HG02571 (cell line): ENCODE results near the gene ZNF280B.
"Not testable (repeated sequence)": the region's sequence is repeated elsewhere in the genome, so short reads cannot be mapped to it uniquely, and the experiment has no call there.

ENCODE experiments used
- ATAC-seq: cut with Tn5 transposase; IDR thresholded peaks from one replicate; pipeline ENCODE4 v1.9.1; 2021; ENCODE audit warnings: mild to moderate bottlenecking, moderate library complexity; ENCODE audit not compliant: unreplicated experiment

The ZNF280B gene

DNA sequence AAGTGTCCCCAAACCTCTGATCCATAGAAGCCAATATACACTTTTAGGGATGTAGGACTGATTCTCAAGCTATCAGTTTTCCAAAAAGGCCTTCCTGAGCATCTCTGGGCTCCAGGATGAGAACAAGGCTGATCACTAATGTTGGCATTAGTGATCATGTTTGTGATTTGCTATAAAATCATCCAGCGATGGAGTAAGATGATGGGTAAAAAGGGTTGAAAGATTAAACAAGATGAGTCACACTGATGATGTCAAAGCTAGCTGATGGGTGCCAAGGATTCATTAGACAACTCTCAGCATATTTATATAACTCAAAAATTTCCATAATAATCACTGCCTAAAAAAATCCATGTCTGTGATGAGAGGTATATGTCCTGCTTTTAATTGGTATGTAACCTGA, 42.8 kb downstream of the ZNF280B start:
- ATAC-seq, result no peak

DNA sequence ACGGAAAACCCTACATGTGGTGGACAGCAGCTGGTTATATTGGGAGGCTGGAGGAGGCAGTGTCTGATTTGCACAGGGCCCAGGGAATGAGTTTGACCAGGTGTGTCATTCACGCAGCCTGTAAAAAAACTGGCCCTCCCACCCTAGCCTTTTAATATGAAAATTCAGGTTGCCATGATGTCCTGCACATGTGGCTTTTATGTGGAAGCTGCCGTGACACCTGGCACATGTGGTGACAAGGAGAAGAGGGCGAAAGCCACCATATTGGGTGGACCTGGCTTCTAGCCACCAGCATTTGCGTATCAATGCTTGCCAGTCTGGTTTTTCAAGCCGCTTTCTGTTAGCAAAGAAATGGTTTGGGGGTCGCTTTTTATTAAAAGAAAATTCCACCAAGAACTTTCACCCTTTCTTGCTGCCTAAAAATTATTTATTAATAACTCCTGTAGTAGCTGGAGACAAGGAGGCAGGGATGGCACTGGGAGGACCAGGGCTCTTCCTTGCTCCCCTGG, 43.4 kb downstream of the ZNF280B start:
- no peak for ATAC-seq

DNA sequence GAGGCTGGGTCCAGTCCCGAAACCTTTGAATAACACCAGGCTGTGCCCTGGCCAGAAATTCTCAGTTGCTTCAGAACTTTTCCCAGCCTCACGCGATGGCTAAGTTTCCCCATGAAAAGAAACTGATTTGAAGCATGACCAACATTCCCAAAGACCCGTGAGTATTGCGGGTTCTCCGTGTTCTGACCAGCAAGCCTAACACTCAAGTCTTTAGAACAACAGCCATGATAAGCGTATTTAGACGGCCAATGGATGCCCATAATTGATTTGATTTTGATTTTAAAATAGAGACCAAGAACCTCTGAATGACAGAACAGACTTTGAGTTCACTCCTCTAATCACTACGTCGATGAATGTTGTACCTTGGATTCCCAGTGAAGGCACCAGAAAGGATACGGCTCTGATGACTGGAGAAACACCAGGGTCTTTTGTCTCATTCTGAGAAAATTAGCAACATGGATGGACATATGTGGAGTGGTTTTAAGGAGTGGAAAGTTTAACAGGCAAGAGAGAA, 43.9 kb downstream of the ZNF280B start:
- no peak for ATAC-seq

DNA sequence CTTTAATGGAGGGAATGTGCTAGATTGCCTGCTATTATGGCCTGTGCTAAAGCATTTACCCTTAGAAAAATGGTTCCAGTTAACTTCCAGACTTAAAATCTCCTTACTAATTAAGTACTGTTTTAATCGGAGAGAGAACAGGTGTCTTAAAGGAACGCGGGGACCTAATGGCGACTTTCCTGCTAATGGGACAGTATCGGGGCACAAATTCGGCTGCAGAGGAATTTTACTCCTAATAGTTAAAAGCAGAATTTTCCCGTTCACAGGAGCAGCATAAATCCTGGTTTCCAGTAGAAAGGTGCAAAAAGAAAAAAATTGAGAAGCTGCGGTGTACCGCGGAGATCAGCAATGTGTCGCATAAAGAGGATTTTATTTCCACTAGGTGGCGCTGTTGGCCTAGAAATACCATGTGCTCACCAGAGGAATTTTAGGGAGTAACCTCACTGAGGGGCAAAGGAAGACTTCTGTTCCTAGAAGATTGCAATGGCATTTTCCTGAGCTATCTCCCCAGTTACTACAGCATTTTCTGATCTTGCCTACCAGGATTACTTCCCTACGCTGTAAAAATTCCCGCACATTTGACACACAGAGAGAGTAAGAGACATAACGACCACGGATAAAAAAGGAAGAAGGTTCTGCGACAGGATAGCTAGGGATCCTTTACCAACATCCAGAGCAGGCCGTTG, 44.5 kb downstream of the ZNF280B start:
- no peak for ATAC-seq

DNA sequence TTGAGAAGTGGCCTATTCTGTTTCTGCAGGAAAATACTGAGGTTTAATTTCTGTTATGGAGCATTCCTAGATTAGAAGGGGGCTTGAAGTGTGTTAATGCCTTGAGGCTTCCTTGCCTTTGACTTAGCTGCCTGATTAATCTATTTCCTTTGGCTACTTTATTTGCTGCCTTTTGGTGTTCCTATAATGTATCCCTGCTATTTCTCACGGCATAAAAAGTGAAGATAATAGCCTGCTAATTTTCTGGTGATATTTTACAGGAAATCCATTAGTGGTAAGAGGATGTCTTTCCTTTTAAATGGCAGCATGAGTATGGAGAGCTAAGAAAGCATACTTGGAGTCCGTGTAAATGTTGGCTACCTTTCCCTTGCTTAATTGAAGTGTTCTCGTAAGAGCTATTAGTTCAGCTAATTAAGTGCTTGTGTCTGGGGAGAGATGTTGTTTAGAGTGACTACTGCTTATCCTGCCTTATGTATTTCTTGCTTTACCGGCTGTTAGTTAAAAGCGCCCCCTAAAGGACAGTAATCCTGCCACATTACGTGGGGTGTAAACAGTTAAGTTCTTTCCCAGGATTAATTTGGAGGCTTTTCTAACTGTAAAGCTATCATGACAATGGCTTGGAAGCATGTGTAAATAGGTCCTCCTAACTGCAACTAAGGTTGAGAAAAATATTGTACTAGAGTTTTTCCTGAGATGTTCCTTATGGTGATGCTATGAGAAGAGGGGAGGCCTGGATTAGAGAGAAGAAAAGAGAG, 45.6 kb downstream of the ZNF280B start:
- no peak for ATAC-seq

DNA sequence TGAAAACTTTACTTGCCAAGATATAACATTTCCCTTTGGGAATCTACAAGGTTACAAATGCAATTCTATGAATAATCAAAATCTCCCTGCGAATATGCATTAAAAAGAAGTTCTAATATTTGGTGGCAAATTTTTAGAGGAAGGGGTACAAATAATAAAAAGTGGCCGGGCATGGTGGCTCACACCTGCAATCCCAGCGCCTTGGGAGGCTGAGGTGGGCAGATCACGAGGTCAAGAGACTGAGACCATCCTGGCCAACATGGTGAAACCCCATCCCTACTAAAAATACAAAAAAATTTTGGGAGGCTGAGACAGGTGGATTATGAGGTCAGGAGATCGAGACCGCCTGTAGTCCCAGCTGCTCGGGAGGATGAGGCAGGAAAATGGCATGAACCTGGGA, 47.0 kb downstream of the ZNF280B start:
- ATAC-seq, result no peak

DNA sequence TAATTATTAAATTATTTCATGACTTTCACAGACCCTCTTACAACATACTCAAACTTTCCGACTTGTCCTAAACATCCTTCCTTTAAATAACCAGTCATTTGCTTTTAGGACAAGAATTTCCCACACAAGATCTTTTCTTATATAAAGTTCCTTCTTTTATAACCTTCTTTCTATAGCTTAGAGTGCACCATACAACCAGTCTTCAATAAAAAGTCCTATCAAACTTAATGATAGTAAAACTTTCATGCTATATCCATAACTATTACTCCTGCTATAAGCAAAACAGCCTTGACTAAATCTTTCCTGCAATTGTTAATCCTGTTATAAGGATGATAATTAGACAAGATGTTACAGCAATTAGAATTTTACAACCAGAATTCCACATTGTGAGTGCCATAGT, 47.4 kb downstream of the ZNF280B start:
- ATAC-seq, result no peak

DNA sequence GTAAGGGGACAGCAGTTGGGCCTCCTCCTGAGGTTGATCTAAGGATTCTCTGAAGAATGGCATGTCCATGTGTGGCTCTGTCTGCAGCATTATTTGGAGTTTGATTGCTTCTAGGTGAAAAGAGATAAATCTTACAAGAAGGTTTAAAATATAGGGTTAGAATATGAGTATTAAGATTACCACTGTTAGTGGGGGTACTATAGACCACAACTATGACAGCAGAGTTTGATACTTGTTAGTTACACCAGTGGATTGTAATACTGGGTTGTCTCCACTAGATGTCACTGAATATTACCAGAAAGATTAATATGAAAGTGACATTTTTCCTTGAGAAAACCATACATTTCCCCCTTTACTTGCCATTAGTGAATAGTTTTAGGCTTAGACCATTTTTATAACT, 47.9 kb downstream of the ZNF280B start:
- no peak for ATAC-seq

DNA sequence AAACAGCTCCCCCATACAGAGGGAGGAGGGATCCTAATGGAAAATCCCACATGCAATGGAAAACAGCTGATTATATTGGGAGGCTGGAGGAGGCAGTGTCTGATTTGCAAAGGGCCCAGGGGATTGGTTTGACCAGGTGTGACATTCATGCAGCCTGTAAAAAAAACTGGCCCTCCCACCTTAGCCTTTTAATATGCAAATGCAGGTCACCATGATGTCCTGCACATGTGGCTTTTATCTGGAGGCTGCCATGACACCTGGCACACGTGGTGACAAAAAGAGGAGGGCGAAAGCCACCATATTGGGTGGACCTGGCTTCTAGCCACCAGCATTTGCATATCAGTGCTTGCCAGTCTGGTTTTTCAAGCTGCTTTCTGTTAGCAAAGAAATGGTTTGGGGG, 48.5 kb downstream of the ZNF280B start:
- ATAC-seq, result no peak

DNA sequence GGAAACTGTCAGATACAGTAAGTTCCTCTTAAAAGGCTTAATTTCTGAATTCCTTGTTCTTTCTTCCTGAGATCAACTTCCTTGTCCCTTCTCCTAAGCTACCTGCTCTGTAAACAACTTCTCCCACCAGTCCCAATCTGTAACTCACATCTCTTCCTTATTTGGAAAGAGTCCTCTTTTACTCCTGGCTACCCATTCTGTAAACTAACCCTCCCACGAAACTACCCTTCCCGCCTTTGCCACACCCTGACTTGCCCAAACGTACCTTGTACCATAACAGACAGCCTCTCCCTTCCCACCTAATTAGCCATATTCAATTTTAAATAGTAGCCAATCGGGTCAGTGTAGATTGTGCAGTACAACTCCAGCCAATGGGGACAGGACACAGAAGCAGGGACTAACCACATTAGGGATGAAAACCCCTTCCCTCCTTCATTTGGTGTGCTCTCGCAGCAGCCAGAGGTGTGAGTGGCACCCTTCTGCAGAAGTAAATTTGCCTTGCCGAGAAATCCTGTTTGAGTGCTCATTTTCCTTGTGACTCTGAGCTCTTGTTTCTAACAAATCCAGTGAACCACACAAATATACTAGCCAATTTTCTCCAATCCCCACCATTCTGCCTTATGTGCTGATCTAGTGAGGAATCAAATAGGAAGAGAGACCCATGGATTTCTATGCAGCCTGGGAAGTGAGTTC, 49.5 kb downstream of the ZNF280B start:
- no peak for ATAC-seq

DNA sequence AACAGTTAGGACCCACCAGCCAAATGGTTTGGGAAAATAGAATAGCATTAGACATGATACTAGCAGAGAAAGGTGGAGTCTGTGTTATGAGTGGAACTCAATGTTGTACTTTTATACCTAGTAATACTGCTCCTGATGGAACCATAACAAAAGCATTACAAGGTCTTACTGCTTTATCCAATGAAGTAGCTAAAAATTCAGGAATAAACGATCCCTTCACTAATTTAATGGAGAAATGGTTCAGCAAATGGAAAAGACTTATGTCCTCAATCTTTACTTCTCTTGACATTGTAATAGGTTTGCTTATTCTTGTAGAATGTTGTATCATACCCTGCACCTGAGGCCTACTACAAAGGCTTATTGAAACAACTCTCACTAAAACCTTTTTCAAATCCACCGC, 50.2 kb downstream of the ZNF280B start:
- ATAC-seq, result no peak

DNA sequence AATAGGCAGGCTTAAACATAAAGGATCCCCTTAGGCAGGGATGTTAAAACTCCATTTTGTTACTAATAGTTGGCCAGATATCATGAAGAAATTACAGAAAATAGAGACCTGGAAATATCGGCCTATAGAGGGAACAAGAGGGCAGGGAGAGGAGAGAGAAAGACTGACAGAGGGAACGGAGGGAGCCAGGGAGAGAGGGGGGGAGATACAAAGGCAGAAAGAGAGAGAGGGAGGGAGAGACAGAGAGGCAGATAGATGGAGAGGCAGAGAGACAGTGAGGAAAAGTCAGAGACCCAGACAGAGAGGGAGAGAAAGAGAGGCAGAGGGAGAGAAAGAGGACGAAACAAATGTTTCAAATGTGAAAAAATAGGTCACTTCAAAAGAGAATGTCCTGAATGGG, 53.5 kb downstream of the ZNF280B start:
- no peak for ATAC-seq

DNA sequence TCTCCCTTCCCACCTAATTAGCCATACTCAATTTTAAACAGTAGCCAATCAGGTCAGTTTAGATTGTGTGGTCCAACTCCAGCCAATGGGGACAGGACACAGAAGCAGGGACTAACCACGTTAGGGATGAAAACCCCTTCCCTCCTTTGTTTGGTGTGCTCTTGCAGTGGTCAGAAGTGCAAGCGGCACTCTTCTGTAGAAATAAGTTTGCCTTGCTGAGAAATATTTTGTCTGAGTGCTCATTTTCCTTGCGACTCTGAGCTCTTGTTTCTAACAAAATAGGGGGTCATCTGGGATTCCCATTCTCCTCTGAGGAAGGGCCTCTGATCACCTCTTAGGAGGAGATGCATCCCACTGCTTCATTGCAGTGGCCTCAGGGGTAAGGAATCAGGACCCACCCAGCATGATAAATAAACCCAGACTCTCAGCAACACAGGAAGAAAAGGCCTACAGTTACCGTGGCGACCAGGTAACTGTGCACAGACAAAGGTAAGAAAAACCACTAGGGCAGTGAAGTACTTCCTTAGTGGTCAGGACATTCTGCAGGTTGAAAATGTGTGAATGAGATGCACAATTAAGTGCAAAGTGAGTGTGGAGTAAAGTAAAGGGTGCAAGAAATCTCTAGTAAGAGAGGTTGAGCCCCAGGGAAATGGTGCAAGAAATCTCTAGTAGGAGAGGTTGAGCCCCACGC, 55.4 kb downstream of the ZNF280B start:
- no peak for ATAC-seq

DNA sequence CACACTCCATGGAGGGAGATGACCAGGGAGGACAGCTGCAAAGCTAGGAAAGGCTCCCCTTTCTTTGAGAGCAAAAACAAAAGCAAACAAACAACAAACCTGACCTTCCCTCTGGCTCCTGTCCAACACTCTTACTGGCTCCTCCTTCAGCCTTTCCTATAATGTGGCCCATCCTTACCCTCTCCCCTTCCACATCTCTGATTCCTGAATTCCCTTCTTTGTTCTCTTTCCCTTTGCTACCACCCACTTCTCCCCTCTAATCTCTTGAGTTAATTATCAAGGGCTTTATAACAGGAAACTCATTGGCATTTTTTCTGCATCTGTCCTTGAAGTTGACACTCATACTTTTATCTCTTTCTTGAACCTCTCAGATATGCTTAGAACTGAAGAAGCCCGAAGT, 56.3 kb downstream of the ZNF280B start:
- ATAC-seq, result no peak

DNA sequence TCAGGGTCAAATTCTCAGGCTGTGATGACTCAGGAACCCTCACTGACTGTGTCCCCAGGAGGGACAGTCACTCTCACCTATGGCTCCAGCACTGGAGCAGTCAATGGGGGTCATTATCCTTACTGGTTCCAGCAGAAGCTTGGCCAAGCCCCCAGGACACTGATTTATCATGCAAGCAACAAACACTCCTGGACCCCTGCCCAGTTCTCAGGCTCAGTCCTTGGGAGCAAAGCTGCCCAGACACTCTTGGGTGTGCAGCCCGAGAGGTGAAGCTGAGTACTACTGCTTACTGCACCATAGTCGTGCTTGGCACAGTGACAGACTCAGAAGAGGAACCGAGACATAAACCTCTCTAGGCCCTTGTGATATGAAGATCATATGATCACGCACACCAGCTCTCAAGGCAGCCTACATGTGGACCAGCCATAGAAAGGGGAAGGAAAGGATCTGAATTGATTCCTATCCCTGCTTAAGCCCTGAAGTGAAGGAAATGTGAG, 58.2 kb downstream of the ZNF280B start:
- ATAC-seq, result no peak

DNA sequence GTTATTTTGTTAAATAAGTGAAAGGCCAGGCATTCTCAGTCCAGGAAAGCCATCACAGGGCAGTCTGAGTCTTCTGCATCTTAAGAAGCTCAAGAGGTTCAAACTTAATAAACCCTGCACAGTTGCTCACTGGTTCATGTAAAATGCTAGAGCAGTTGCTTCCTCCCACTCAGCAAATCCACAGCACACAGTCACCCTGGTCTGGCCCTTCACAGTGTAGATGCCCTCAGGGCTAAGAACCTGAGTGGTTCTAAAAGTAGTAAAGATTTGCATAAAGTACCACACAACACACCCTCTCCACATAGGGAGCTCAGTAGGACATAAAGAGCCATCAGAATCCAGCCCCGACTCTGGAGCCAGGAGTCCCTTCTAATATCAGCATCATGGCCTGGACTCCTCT, 58.7 kb downstream of the ZNF280B start:
- no peak for ATAC-seq

DNA sequence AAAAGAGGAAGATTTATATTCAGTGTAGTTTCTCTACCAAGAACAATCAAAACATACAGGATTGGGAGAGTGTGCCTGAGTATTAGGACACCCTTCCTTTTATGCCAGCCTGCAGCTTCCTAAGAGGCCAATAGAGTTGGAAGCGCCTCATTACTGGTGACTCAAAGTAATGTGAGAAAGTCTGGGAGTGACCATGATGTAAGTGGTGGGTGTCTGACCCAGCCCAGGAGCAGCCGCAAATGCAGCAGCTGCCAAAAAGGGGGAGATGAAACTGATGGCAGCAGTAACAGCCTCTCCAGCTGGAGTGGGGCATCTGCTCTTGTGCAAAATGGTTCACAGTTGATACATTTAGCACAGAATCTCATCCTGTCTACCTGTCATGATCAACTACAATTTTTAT, 62.0 kb downstream of the ZNF280B start:
- ATAC-seq, result no peak

DNA sequence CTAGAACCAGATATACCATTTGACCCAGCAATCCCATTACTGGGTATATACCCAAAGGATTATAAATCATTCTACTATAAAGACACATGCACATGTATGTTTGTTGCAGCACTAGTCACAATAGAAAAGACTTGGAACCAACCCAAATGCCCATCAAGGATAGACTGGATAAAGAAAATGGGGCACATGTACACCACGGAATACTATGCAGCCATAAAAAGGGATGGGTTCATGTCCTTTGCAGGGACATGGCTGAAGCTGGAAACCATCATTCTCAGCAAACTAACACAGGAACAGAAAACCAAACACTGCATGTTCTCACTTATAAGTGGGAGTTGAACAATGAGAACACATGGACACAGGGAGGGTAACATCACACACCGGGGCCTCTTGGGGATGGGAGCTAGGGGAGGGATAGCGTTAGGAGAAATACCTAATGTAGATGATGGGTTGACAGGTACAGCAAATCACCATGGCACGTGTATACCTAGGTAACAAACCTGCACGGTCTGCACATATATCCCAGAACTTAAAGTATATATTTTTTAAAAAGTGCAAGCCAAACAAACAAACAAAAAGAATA, 64.4 kb downstream of the ZNF280B start:
- ATAC-seq, result not testable (repeated sequence)

DNA sequence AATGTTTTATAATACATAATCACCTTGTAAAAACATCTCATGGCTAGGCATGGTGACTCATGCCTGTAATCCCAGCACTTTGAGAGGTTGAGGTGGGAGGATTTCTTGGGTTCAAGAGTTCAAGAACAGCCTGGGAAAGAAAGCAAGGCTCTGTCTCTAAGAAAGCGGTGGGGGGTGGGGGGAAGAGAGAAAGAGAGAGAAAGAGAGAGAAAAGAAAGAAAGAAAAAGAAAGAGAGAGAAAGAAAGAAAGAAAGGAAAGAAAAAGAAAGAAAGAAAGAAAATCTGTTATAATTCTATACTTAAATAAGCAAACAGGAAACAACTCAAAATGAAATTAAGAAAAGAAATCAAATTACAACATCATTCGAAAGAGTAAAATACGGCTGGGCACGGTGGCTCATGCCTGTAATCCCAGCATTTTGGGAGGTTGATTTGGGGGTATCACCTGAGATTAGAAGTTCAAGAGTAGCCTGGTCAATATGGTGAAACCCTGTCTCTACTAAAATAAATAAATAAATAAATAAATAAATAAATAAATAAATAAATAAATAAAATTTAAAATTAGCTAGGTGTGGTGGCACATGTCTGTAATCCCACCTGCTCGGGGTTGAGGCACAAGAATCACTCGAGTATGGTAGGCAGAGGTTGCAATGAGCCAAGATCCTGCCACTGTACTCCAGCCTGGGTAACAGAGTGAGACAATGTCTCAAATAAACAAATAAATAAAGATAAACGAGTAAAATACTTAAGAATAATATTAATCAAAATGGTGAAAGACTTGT, 65.4 kb downstream of the ZNF280B start:
- no peak for ATAC-seq

DNA sequence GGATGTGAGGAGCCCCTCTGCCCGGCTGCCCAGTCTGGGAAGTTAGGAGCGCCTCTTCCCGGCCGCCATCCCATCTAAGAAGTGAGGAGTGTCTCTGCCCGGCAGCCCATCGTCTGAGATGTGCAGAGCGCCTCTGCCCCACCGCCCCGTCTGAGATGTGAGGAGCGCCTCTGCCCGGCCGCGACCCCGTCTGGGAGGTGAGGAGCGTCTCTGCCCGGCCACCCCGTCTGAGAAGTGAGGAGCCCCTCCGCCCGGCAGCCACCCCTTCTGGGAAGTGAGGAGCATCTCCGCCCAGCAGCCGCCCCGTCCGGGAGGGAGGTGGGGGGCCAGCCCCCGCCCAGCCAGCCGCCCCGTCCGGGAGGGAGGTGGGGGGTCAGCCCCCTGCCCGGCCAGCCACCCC, 66.9 kb downstream of the ZNF280B start:
- not testable (repeated sequence) for ATAC-seq
